Skeletal muscle tissue (tissue), 1 donor: ENCODE measurements around the gene TIMM13. TPM values are rescaled to one million over a fixed set of nuclear protein-coding genes. Genes with fewer than 3 reads are reported as not detected.

Experiments used
- total RNA-seq: library from RNA; depleted of rRNA; stranded (reverse); fragments of >200 nt; gene quantifications from one replicate; pipeline ENCODE4 v1.2.3, GENCODE V29; 2014

TIMM13 gene
- total RNA-seq, 1 donor from 2014 or later: 29.7 TPM

Other genes with a start within 250 kb of the TIMM13 start
- gene PLEKHJ1, start 191.3 kb downstream of the TIMM13 start, total RNA-seq: 63.2 TPM
- 37.6 TPM for gene SF3A2, start 190.8 kb downstream of the TIMM13 start, total RNA-seq
- 0.52 TPM for gene AMH, start 178.3 kb downstream of the TIMM13 start, total RNA-seq
- 79.3 TPM for gene JSRP1, start 171.2 kb downstream of the TIMM13 start, total RNA-seq
- not detected for gene PEAK3, start 145.4 kb downstream of the TIMM13 start, total RNA-seq
- not detected for gene LINGO3, start 119.4 kb downstream of the TIMM13 start, total RNA-seq
- 49.1 TPM for gene LSM7, start 99.0 kb downstream of the TIMM13 start, total RNA-seq
- 11.0 TPM for gene SPPL2B, start 98.9 kb downstream of the TIMM13 start, total RNA-seq
- under 0.01 TPM for gene TMPRSS9, start 67.3 kb downstream of the TIMM13 start, total RNA-seq
- gene LMNB2, start 29.4 kb upstream of the TIMM13 start, total RNA-seq: 52.7 TPM
- 5.7 TPM for gene GADD45B, start 48.5 kb upstream of the TIMM13 start, total RNA-seq